Heart left ventricle (tissue), 13 donors: ENCODE results near the gene LRFN3.

Experiments
- POLR2A ChIP-seq, 2 donors: fragments of 450-650 bp; IDR thresholded peaks; one replicate each; pipeline ENCODE4 v1.6.1; 2017; ENCODE audit warnings: antibody characterized with exemption in 2 of 2, mild to moderate bottlenecking in 2 of 2, moderate library complexity in 2 of 2
- TF ChIP-seq, protein P1 (sequence below), 12 donors: fragments of 200-600 bp; sonication (generic) in 4 of 12; IDR thresholded peaks; one replicate each; pipeline versions ENCODE4 v1.5.0 to v1.8.0; 2018 to 2022; ENCODE audit warnings: antibody characterized with exemption in 12 of 12, mild to moderate bottlenecking in 5 of 12
- donor health status: ischemic (EF 13 %, LVEDD 7.1; RV severe dilation, severe dysfunction).
- donor health status: DM: no; HTN: yes; CAD: no.
- donor health status: DM: no; HTN: no; CAD: no.
- donor health status: ischemic (EF 25% LVEDD 6.9; RV normal size, moderate dysfunction).
- donor health status: ischemic (EF 25% LVEDD 5.7; RV mildly dilated, moderate dysfunction).
- donor health status: ischemic (EF 35%, LVEDD 5.7; RV mildly dilated, moderate dysfunction).
- donor health status: nonischemic (EF 11% LVEDD 7.7; RV severe dilation, severe dysfunction).
- donor health status: DM: yes; HTN: yes; CAD: no.
- donor health status: PGD.
- donor health status: ischemic (EF 29% LVEDD 5.4; RV normal size, mild dysfunction).
- donor health status: nonischemic (EF 23%, LVEDD 6.1; RV moderate dilation, normal function).

DNA sequence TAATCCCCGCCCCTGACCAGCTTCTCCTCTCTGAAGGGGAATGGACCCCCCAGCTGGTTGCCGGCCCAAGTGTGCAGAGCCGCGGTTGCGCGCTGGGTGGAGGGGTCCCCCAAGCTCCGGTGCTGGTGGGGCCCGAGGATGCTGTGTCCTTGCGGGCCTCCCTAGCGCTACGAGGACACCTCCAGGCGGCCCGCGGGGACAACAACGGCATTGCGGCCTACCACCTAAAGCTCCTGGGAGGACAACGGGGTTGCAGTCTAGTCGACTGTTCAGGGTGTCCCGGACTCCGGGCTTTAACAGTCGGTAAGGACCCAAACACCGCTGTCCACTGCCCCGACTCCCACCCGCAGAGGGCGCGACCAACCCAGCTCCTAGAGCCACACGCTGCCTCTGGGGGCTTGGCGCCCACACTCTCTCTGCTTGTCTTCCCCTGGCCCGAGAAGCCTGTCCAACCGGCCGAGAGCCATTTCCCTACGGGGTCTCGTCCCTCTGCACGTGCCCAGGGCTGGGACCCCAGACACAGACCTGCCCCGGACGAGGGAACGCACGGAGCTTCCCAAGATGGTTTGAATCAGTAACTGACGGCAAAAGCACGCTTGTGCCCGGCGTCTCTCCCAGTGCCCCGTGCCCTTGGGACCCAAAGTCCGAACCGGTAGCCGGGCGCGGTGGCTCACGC lies 57.9 kb downstream of the LRFN3 start:
- TF ChIP-seq, protein P1, sequence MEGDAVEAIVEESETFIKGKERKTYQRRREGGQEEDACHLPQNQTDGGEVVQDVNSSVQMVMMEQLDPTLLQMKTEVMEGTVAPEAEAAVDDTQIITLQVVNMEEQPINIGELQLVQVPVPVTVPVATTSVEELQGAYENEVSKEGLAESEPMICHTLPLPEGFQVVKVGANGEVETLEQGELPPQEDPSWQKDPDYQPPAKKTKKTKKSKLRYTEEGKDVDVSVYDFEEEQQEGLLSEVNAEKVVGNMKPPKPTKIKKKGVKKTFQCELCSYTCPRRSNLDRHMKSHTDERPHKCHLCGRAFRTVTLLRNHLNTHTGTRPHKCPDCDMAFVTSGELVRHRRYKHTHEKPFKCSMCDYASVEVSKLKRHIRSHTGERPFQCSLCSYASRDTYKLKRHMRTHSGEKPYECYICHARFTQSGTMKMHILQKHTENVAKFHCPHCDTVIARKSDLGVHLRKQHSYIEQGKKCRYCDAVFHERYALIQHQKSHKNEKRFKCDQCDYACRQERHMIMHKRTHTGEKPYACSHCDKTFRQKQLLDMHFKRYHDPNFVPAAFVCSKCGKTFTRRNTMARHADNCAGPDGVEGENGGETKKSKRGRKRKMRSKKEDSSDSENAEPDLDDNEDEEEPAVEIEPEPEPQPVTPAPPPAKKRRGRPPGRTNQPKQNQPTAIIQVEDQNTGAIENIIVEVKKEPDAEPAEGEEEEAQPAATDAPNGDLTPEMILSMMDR (IDR thresholded peaks at IDR 0.05), result peak in 3 of 12 donors; percentile 9 to 34 (median 23)
- TF ChIP-seq POLR2A (IDR thresholded peaks at IDR 0.05), result no peak
